Heart right ventricle (tissue), 16 donors: ENCODE results near the gene L3MBTL4. TPM values are rescaled to one million over a fixed set of nuclear protein-coding genes. Genes with fewer than 3 reads are reported as not detected.

Experiments
- ATAC-seq, 8 donors: fragments of 200-7000 bp; cut with Tn5 transposase; one replicate each; pipeline ENCODE4 v1.9.1; 2020; ENCODE audit warnings: mild to moderate bottlenecking in 8 of 8, moderate library complexity in 8 of 8, moderate number of reproducible peaks in 1 of 8
- DNase-seq, 2 donors: peaks; one replicate each; pipeline ENCODE4 v3.0.0-alpha.2; 2020
- H3K27ac ChIP-seq, 10 donors: fragments of 200-600 bp; sonication (generic) in 2 of 10; one replicate each; pipeline versions ENCODE4 v1.5.0 to v1.8.0; 2020 to 2022; ENCODE audit warnings: mild to moderate bottlenecking in 3 of 10
- H3K27me3 ChIP-seq, 7 donors: fragments of 200-600 bp; one replicate each; pipeline ENCODE4 v1.8.0; 2021 to 2022; ENCODE audit warnings: mild to moderate bottlenecking in 2 of 7
- H3K36me3 ChIP-seq, 9 donors: fragments of 200-600 bp; sonication (generic) in 1 of 9; one replicate each; pipeline versions ENCODE4 v1.5.0 to v1.8.0; 2020 to 2022; ENCODE audit warnings: mild to moderate bottlenecking in 2 of 9
- H3K4me1 ChIP-seq, 9 donors: fragments of 200-600 bp; sonication (generic) in 1 of 9; one replicate each; pipeline versions ENCODE4 v1.5.0 to v1.8.0; 2020 to 2022; ENCODE audit warnings: mild to moderate bottlenecking in 4 of 9
- H3K4me3 ChIP-seq, 10 donors: fragments of 200-600 bp; sonication (generic) in 2 of 10; one replicate each; pipeline versions ENCODE4 v1.5.0 to v1.8.0; 2020 to 2022; ENCODE audit warnings: mild to moderate bottlenecking in 7 of 10, moderate library complexity in 2 of 10
- H3K9me3 ChIP-seq, 11 donors: fragments of 200-600 bp in 10 of 11; sonication (generic) in 2 of 11; one replicate each; pipeline versions ENCODE4 v1.5.0 to v1.8.0; 2013 to 2022; ENCODE audit warnings: mild to moderate bottlenecking in 2 of 11, control low read depth in 1 of 11, moderate library complexity in 1 of 11
- CTCF ChIP-seq, 9 donors: fragments of 200-600 bp; sonication (generic) in 2 of 9; IDR thresholded peaks; one replicate each; pipeline versions ENCODE4 v1.5.0 to v1.8.0; 2021 to 2022; ENCODE audit warnings: antibody characterized with exemption in 9 of 9, mild to moderate bottlenecking in 5 of 9, moderate library complexity in 1 of 9
- WGBS, 2 donors: extraction: QIAGEN DNeasy Blood & Tissue Kit; methylation state at CpG; one replicate each; pipeline ENCODE4 v1.1.7; 2013; ENCODE audit warnings: inconsistent platforms in 1 of 2; 5-methylcytosine and 5-hydroxymethylcytosine counted together
- intact Hi-C, 10 donors: fragments of 100-400 bp; cut with DNase I; formaldehyde crosslinking; loops; one replicate each; pipeline versions ENCODE4 v1.11.1 to v1.14.2; 2022
- polyA plus RNA-seq, 2 donors: library from polyadenylated mRNA; stranded (reverse); fragments of 200-250 nt; gene quantifications; one replicate each; pipeline ENCODE4 v1.2.3, GENCODE V29; 2013
- total RNA-seq, 10 donors: library from RNA; stranded (reverse); fragmentation: NEBNext Ultra II Directional in 3 of 10; extraction: Animal tissue kit (Norgen Biotek cat#: 25700) in 3 of 10; gene quantifications; one replicate each; pipeline versions ENCODE4 v1.2.1 to v1.2.4, GENCODE V29; 2021 to 2023
- donor health status: Arrhythmogenic right ventricular cardiomyopathy.
- donor health status: ischemic (EF 13 %, LVEDD 7.1; RV severe dilation, severe dysfunction).
- donor health status: healthy with polysubstance abuse.
- donor health status: DM: no; HTN: yes; CAD: no.
- donor health status: DM: no; HTN: no; CAD: no.
- donor health status: ischemic (EF 25% LVEDD 6.9; RV normal size, moderate dysfunction).
- donor health status: ischemic (EF 25% LVEDD 5.7; RV mildly dilated, moderate dysfunction).
- donor health status: healthy.
- donor health status: DM: yes; HTN: yes; CAD: no.
- donor health status: Ischemic cardiomyopathy.
- donor health status: ischemic (EF 35%, LVEDD 5.7; RV mildly dilated, moderate dysfunction).
- donor health status: nonischemic (EF 11% LVEDD 7.7; RV severe dilation, severe dysfunction).
- donor health status: DM: yes; HTN: yes; CAD: no.
- donor health status: PGD.
- donor health status: ischemic (EF 29% LVEDD 5.4; RV normal size, mild dysfunction).
- donor health status: nonischemic (EF 23%, LVEDD 6.1; RV moderate dilation, normal function).

Gene L3MBTL4
- total and polyA plus RNA-seq, 12 donors: 0.54 to 3.2 (median 1.3) TPM

GRCh38 chr18:5967007-5967406 lies 447.7 kb downstream of the L3MBTL4 start:
- H3K9me3 ChIP-seq: no peaks in the 10 kb centered on the region
- intact Hi-C loops: no loop called here
- WGBS, 2 donors: 91 to 94% methylated on average over 8 of the region's 8 CpGs
- H3K4me1 ChIP-seq: peaks cover 0 to 19% (median 0%) of the 10 kb centered on the region in 9 donors
- no peaks in the 10 kb centered on the region for H3K36me3 ChIP-seq
- TF ChIP-seq CTCF (IDR thresholded peaks at IDR 0.05): no peak
- H3K27me3 ChIP-seq: no peaks in the 10 kb centered on the region
- H3K27ac ChIP-seq: no peak overlapping the region
- ATAC-seq: no peak
- H3K4me3 ChIP-seq: no peak overlapping the region
- no peak for DNase-seq

- Histone ChIP-seq H3K36me3 (no peaks in the 10 kb centered on the region), H3K27me3 (no peaks in the 10 kb centered on the region), H3K4me1 (peaks cover 0 to 16% (median 0%) of the 10 kb centered on the region in 9 donors), H3K27ac (no peak overlapping the region), H3K4me3 (no peak overlapping the region), H3K9me3 (no peaks in the 10 kb centered on the region)
- no peak for TF ChIP-seq CTCF (IDR thresholded peaks at IDR 0.05)
- intact Hi-C loops: no loop called here
- WGBS, 2 donors: 87 to 95% methylated on average over 4 of the region's 4 CpGs
- DNase-seq: no peak
- ATAC-seq: no peak
Measured at GRCh38 chr18:5966514-5966913, 448.2 kb downstream of the L3MBTL4 start.

GRCh38 chr18:5964996-5965395 lies 449.7 kb downstream of the L3MBTL4 start:
- H3K4me3 ChIP-seq: no peak overlapping the region
- H3K36me3 ChIP-seq: no peaks in the 10 kb centered on the region
- H3K27ac ChIP-seq: no peak overlapping the region
- TF ChIP-seq CTCF (IDR thresholded peaks at IDR 0.05): no peak
- ATAC-seq (no peak), DNase-seq (no peak)
- WGBS, 2 donors: 48 to 83% methylated on average over 2 of the region's 2 CpGs
- H3K4me1 ChIP-seq: peaks cover 0 to 7% (median 0%) of the 10 kb centered on the region in 9 donors
- no peaks in the 10 kb centered on the region for H3K9me3 ChIP-seq
- H3K27me3 ChIP-seq: no peaks in the 10 kb centered on the region
- intact Hi-C loops: no loop called here

- intact Hi-C loops: no loop called here
- TF ChIP-seq CTCF (IDR thresholded peaks at IDR 0.05): no peak
- no peak overlapping the region for H3K27ac ChIP-seq
Measured at GRCh38 chr18:5964596-5964995, 450.1 kb downstream of the L3MBTL4 start.

More at GRCh38 chr18:5964596-5964995, 450.1 kb downstream of the L3MBTL4 start:
- H3K27me3 ChIP-seq: no peaks in the 10 kb centered on the region
- H3K4me3 ChIP-seq: no peak overlapping the region
- peaks cover 0 to 7% (median 0%) of the 10 kb centered on the region in 9 donors for H3K4me1 ChIP-seq
- no peak for DNase-seq
- H3K9me3 ChIP-seq: no peaks in the 10 kb centered on the region
- no peaks in the 10 kb centered on the region for H3K36me3 ChIP-seq
- WGBS, 2 donors: 82 to 96% methylated on average over 5 of the region's 5 CpGs
- no peak for ATAC-seq
